ENCODE results near the gene HDAC8. TPM values are rescaled to one million over a fixed set of nuclear protein-coding genes. Genes with fewer than 3 reads are reported as not detected.

The HDAC8 gene
- total and polyA plus RNA-seq, 2 donors from 2014 or later: 32.9 to 38.4 TPM

DNA sequence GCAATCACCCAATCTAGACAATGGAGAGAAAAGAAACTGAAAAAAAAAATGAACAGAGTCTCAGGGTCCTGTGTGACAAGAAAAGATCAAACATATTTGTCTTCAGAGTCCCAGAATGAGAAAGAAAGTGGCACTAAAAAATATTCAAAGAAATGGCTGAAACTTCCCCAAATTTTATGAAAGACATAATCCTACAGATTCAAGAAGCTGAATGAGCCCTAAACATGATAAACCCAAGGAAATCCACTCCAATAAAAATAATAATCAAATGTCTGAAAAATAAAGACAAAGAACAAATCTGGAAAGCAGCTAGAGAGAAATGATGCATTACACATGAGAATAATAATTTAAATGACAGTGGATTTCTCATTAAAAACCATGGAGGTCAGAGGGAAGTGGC is 136.6 kb downstream of the HDAC8 start:
- intact Hi-C loops (cut with DNase I): no loop called here
- no peak for TF ChIP-seq CTCF (IDR thresholded peaks at IDR 0.05; ENCODE audit: borderline replicate concordance, extremely low read depth, insufficient read depth)
- H3K4me1 ChIP-seq (ENCODE audit: control insufficient read depth in 2 of 3, insufficient read depth in 2 of 3, low read depth in 1 of 3, low read length in 3 of 3): no peaks in the 10 kb centered on the region
- H3K36me3 ChIP-seq (ENCODE audit: control insufficient read depth in 2 of 3, insufficient read depth in 3 of 3, low read length in 3 of 3): no peaks in the 10 kb centered on the region
- no peak overlapping the region for H3K9ac ChIP-seq (ENCODE audit: low read length in 3 of 3)
- FAIRE-seq (no peak), DNase-seq (no peak)
- H3K27ac ChIP-seq (ENCODE audit: low read depth in 2 of 2, low read length in 2 of 2): no peak overlapping the region
- no peaks in the 10 kb centered on the region for H3K27me3 ChIP-seq (ENCODE audit: control insufficient read depth, insufficient read depth, low read length)
- H3K4me3 ChIP-seq (ENCODE audit: low read length in 3 of 3): no peak overlapping the region
- H3K9me3 ChIP-seq (ENCODE audit: control insufficient read depth in 2 of 3, insufficient read depth in 1 of 3, low read length in 3 of 3): no peaks in the 10 kb centered on the region

- intact Hi-C loops (cut with DNase I): no loop called here
- Histone ChIP-seq H3K4me1 (ENCODE audit: control insufficient read depth in 2 of 3, insufficient read depth in 2 of 3, low read depth in 1 of 3, low read length in 3 of 3) (no peaks in the 10 kb centered on the region), H3K27me3 (ENCODE audit: control insufficient read depth, insufficient read depth, low read length) (no peaks in the 10 kb centered on the region), H3K36me3 (ENCODE audit: control insufficient read depth in 2 of 3, insufficient read depth in 3 of 3, low read length in 3 of 3) (no peaks in the 10 kb centered on the region), H3K9ac (ENCODE audit: low read length in 3 of 3) (no peak overlapping the region), H3K27ac (ENCODE audit: low read depth in 2 of 2, low read length in 2 of 2) (no peak overlapping the region), H3K9me3 (ENCODE audit: control insufficient read depth in 2 of 3, insufficient read depth in 1 of 3, low read length in 3 of 3) (no peaks in the 10 kb centered on the region), H3K4me3 (ENCODE audit: low read length in 3 of 3) (no peak overlapping the region)
- TF ChIP-seq CTCF (IDR thresholded peaks at IDR 0.05; ENCODE audit: borderline replicate concordance, extremely low read depth, insufficient read depth): no peak
- FAIRE-seq (no peak), DNase-seq (no peak)
Observed at GRCh38 chrX:72430405-72430968, 142.2 kb downstream of the HDAC8 start.

DNA sequence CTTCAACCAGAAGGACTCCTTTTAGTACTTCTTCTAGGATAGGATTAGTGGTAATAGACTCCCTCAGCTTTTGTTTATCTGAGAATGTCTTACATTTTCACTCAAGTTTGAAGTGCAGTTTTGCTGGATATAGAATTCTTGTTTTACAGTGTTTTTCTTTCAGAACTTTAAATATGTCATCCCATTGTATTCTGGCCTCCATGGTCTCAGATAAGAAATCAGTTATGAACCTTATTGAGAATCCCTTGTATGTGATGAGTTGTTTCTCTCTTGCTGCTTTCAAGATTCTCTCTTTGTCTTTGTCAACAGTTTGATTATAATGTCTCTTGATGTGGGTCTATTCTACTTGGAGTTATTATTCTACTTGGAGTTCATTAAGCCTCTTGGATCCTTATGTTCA is 150.8 kb downstream of the HDAC8 start:
- Histone ChIP-seq H3K9me3 (ENCODE audit: control insufficient read depth in 2 of 3, insufficient read depth in 1 of 3, low read length in 3 of 3) (no peaks in the 10 kb centered on the region), H3K4me3 (ENCODE audit: low read length in 3 of 3) (no peak overlapping the region), H3K27me3 (ENCODE audit: control insufficient read depth, insufficient read depth, low read length) (no peaks in the 10 kb centered on the region), H3K36me3 (ENCODE audit: control insufficient read depth in 2 of 3, insufficient read depth in 3 of 3, low read length in 3 of 3) (no peaks in the 10 kb centered on the region), H3K4me1 (ENCODE audit: control insufficient read depth in 2 of 3, insufficient read depth in 2 of 3, low read depth in 1 of 3, low read length in 3 of 3) (no peaks in the 10 kb centered on the region), H3K9ac (ENCODE audit: low read length in 3 of 3) (no peak overlapping the region), H3K27ac (ENCODE audit: low read depth in 2 of 2, low read length in 2 of 2) (no peak overlapping the region)
- intact Hi-C loops (cut with DNase I): no loop called here
- DNase-seq (no peak), FAIRE-seq (no peak)
- no peak for TF ChIP-seq CTCF (IDR thresholded peaks at IDR 0.05; ENCODE audit: borderline replicate concordance, extremely low read depth, insufficient read depth)

DNA sequence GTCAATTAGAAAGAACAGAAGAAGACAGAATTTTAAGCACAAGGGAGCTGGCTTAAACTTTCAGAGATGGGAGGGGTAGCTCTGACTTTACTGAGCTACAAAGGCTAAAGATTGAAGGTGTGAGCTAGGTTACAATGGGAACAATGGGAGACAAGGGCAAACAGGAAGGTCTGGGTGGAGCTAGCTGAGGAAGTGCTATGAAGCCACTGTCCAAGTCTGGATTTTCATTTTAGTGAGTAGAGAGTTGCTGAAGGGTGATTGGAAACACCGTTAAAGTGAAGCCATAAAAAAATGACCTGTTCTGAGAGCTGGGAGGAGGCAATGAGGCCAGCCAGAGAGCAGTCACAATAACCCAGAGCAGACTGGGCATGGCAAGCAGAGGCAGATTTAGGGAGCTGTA is 162.7 kb downstream of the HDAC8 start:
- no peak overlapping the region for H3K4me3 ChIP-seq (ENCODE audit: low read length in 3 of 3)
- DNase-seq (no peak), FAIRE-seq (no peak)
- H3K4me1 ChIP-seq (ENCODE audit: control insufficient read depth in 2 of 3, insufficient read depth in 2 of 3, low read depth in 1 of 3, low read length in 3 of 3): no peaks in the 10 kb centered on the region
- intact Hi-C loops (cut with DNase I): no loop called here
- TF ChIP-seq CTCF (IDR thresholded peaks at IDR 0.05; ENCODE audit: borderline replicate concordance, extremely low read depth, insufficient read depth): no peak
- H3K27ac ChIP-seq (ENCODE audit: low read depth in 2 of 2, low read length in 2 of 2): no peak overlapping the region
- no peaks in the 10 kb centered on the region for H3K36me3 ChIP-seq (ENCODE audit: control insufficient read depth in 2 of 3, insufficient read depth in 3 of 3, low read length in 3 of 3)
- H3K9ac ChIP-seq (ENCODE audit: low read length in 3 of 3): no peak overlapping the region
- peaks cover 4% of the 10 kb centered on the region for H3K27me3 ChIP-seq (ENCODE audit: control insufficient read depth, insufficient read depth, low read length)
- H3K9me3 ChIP-seq (ENCODE audit: control insufficient read depth in 2 of 3, insufficient read depth in 1 of 3, low read length in 3 of 3): no peaks in the 10 kb centered on the region
